GM10248 (cell line): ENCODE results near the gene KRT13.

Experiments used
- CTCF ChIA-PET: fragments of 300-600 bp; sonication (Branson Sonifier 250); formaldehyde crosslinking; extraction: SDS; loops from one replicate; lab custom pipeline; 2021; ENCODE audit warnings: antibody characterized with exemption; lab: Yijun Ruan, JAX
- POLR2A ChIA-PET: fragments of 350-650 bp; sonication (Branson Sonifier 250); formaldehyde crosslinking; extraction: SDS; loops from one replicate; lab custom pipeline; 2020; ENCODE audit warnings: antibody characterized with exemption; lab: Yijun Ruan, JAX
- DNase-seq: peaks from one replicate; pipeline ENCODE4 v3.0.0; 2012; ENCODE audit errors: extremely low spot score
- CTCF ChIP-seq: IDR thresholded peaks from 2 replicates; pipeline ENCODE4 v1.5.1; 2012; ENCODE audit warnings: mild to moderate bottlenecking, low read depth; ENCODE audit errors: extremely low read depth, missing control alignments, control extremely low read depth

Gene KRT13

GRCh38 chr17:41478237-41478636 lies 27.2 kb downstream of the KRT13 start:
- POLR2A ChIA-PET = no interaction called here
- CTCF ChIA-PET = interaction anchor here (0.8 to 1.7 kb wide), 5 partner anchors 9 to 170 kb away, joined by 3 to 5 read pairs (median 3); partner anchors contain the start of genes KRT32 and KRT36
- no peak for TF ChIP-seq CTCF
- DNase-seq = no peak

GRCh38 chr17:41476866-41477815 lies 28.3 kb downstream of the KRT13 start:
- POLR2A ChIA-PET = no interaction called here
- CTCF ChIA-PET = interaction anchor here (0.8 to 1.7 kb wide), 5 partner anchors 10 to 171 kb away, joined by 3 to 5 read pairs (median 3); partner anchors contain the start of genes KRT32 and KRT36

GRCh38 chr17:41475421-41475820 lies 30.0 kb downstream of the KRT13 start:
- no peak for DNase-seq
- POLR2A ChIA-PET = no interaction called here
- CTCF ChIA-PET = interaction anchor here (1.4 kb wide), 1 partner anchor 12 kb away, joined by 5 read pairs; no protein-coding TSS in a partner anchor
- TF ChIP-seq CTCF = no peak

More at GRCh38 chr17:41476866-41477815, 28.3 kb downstream of the KRT13 start:
- no peak for TF ChIP-seq CTCF
- DNase-seq = no peak

- POLR2A ChIA-PET = no interaction called here
These were observed 30.5 kb downstream of the KRT13 start for GRCh38 chr17:41474863-41475262.

GRCh38 chr17:41468346-41468745 lies 37.1 kb downstream of the KRT13 start:
- POLR2A ChIA-PET = no interaction called here
- DNase-seq = no peak
- CTCF ChIA-PET = no interaction called here
- TF ChIP-seq CTCF = no peak

More at GRCh38 chr17:41474863-41475262, 30.5 kb downstream of the KRT13 start:
- CTCF ChIA-PET = interaction anchor here (1.4 kb wide), 1 partner anchor 11 kb away, joined by 5 read pairs; no protein-coding TSS in a partner anchor
- TF ChIP-seq CTCF = no peak
- no peak for DNase-seq

GRCh38 chr17:41467561-41467960 lies 37.9 kb downstream of the KRT13 start:
- DNase-seq = no peak
- TF ChIP-seq CTCF = no peak
- ChIA-PET CTCF (interaction anchor here (1.9 kb wide), 1 partner anchor 10 kb away, joined by 5 read pairs; no protein-coding TSS in a partner anchor), POLR2A (no interaction called here)
